HL-60/S4 (cell line): ENCODE measurements around the gene PLCH1.

Source experiments
- in situ Hi-C: fragments of 300-500 bp; cut with MboI; formaldehyde crosslinking; loops from 2 replicates; pipeline ENCODE4 v1.14.3; 2022; ENCODE audit warnings: low sequenced_read_pairs

The PLCH1 gene

GRCh38 chr3:155494332-155494731 lies 250.5 kb downstream of the PLCH1 start:
- in situ Hi-C loops: no loop called here

- in situ Hi-C loops: no loop called here
Measured at GRCh38 chr3:155492841-155493240, 252.0 kb downstream of the PLCH1 start.

GRCh38 chr3:155491696-155492095 lies 253.2 kb downstream of the PLCH1 start:
- in situ Hi-C loops: no loop called here

- in situ Hi-C loops: no loop called here
Measured at GRCh38 chr3:155488671-155489070, 256.2 kb downstream of the PLCH1 start.

GRCh38 chr3:155485897-155486296 lies 259.0 kb downstream of the PLCH1 start:
- in situ Hi-C loops: no loop called here

GRCh38 chr3:155481591-155481990 lies 263.3 kb downstream of the PLCH1 start:
- in situ Hi-C loops: no loop called here

- in situ Hi-C loops: no loop called here
Measured at GRCh38 chr3:155481089-155481488, 263.8 kb downstream of the PLCH1 start.

GRCh38 chr3:155465664-155466063 lies 279.2 kb downstream of the PLCH1 start:
- in situ Hi-C loops: no loop called here

- in situ Hi-C loops: no loop called here
Measured at GRCh38 chr3:155462672-155463071, 282.2 kb downstream of the PLCH1 start.

GRCh38 chr3:155457591-155457990 lies 287.3 kb downstream of the PLCH1 start:
- in situ Hi-C loops: no loop called here

GRCh38 chr3:155455765-155456164 lies 289.1 kb downstream of the PLCH1 start:
- in situ Hi-C loops: no loop called here

- in situ Hi-C loops: no loop called here
Measured at GRCh38 chr3:155453512-155453911, 291.4 kb downstream of the PLCH1 start.

- in situ Hi-C loops: no loop called here
Measured at GRCh38 chr3:155449613-155450267, 295.1 kb downstream of the PLCH1 start.

- in situ Hi-C loops: no loop called here
Measured at GRCh38 chr3:155448531-155448930, 296.3 kb downstream of the PLCH1 start.

- in situ Hi-C loops: no loop called here
Measured at GRCh38 chr3:155446366-155446765, 298.5 kb downstream of the PLCH1 start.

- in situ Hi-C loops: no loop called here
Measured at GRCh38 chr3:155444771-155445170, 300.1 kb downstream of the PLCH1 start.

GRCh38 chr3:155443815-155444214 lies 301.1 kb downstream of the PLCH1 start:
- in situ Hi-C loops: no loop called here

- in situ Hi-C loops: no loop called here
Measured at GRCh38 chr3:155442072-155442471, 302.8 kb downstream of the PLCH1 start.

- in situ Hi-C loops: no loop called here
Measured at GRCh38 chr3:155441506-155441905, 303.4 kb downstream of the PLCH1 start.

GRCh38 chr3:155441026-155441425 lies 303.8 kb downstream of the PLCH1 start:
- in situ Hi-C loops: no loop called here

GRCh38 chr3:155435821-155436220 lies 309.1 kb downstream of the PLCH1 start:
- in situ Hi-C loops: no loop called here

GRCh38 chr3:155431856-155432570 lies 312.9 kb downstream of the PLCH1 start:
- in situ Hi-C loops: no loop called here

GRCh38 chr3:155428563-155428962 lies 316.3 kb downstream of the PLCH1 start:
- in situ Hi-C loops: no loop called here
